Dermis lymphatic vessel endothelial cell (primary cell): Measurements from ENCODE around the gene ZNF598. TPM values are rescaled to one million over a fixed set of nuclear protein-coding genes. Genes with fewer than 3 reads are reported as not detected.

Experiments
- total RNA-seq: library from RNA; depleted of rRNA; stranded (reverse); fragments of >200 nt; gene quantifications from 2 replicates; pipeline ENCODE4 v1.2.1, GENCODE V29; 2014

Gene ZNF598
- total RNA-seq = 8.1 and 8.8 TPM in 2 replicates

GRCh38 chr16:2009791-2010510, at the start of gene ZNF598:
Gene ZNF598, minus strand, starts transcription at chr16:2009821.

GRCh38 chr16:2047330-2048115, 37.9 kb upstream of the ZNF598 start, which contains the start of the genes NTHL1 and TSC2:
Gene NTHL1, minus strand, starts transcription at chr16:2047834. Its CDS starts 11 bp downstream, at chr16:2047823.
Gene TSC2, plus strand, starts transcription at chr16:2047985. Its CDS starts 631 bp downstream, at chr16:2048616.

GRCh38 chr16:2026461-2027023, 16.9 kb upstream of the ZNF598 start, which contains the start of gene NHERF2:
Gene NHERF2, plus strand, starts transcription at chr16:2026902. Its CDS starts 104 bp downstream, at chr16:2027006.

GRCh38 chr16:2019518-2019920, 9.9 kb upstream of the ZNF598 start, which contains the start of gene NPW:
Gene NPW, plus strand, starts transcription at chr16:2019785.

GRCh38 chr16:1989209-1990100, 20.2 kb downstream of the ZNF598 start, which contains the start of gene SYNGR3:
Gene SYNGR3, plus strand, starts transcription at chr16:1989970. Its CDS starts 133 bp downstream, at chr16:1990103.

GRCh38 chr16:1983544-1984346, 25.9 kb downstream of the ZNF598 start, which contains the start of gene GFER:
Gene GFER, plus strand, starts transcription at chr16:1984193. Its CDS starts 26 bp downstream, at chr16:1984219.

GRCh38 chr16:1981398-1981836, 28.2 kb downstream of the ZNF598 start, which contains the start of gene NOXO1:
Gene NOXO1, minus strand, starts transcription at chr16:1981469. Its CDS starts 290 bp downstream, at chr16:1981179.

GRCh38 chr16:1971796-1972489, 37.7 kb downstream of the ZNF598 start, which contains the start of gene TBL3:
Gene TBL3, plus strand, starts transcription at chr16:1972053. Its CDS starts 112 bp downstream, at chr16:1972165.

GRCh38 chr16:1966460-1966859, 43.2 kb downstream of the ZNF598 start, which contains the start of gene RNF151:
Gene RNF151, plus strand, starts transcription at chr16:1966856. Its CDS starts 26 bp downstream, at chr16:1966882.

GRCh38 chr16:1964506-1965395, 44.9 kb downstream of the ZNF598 start, which contains the start of gene RPS2:
Gene RPS2, minus strand, starts transcription at chr16:1964826. Its CDS starts 201 bp downstream, at chr16:1964625.

GRCh38 chr16:1959269-1960039, 50.2 kb downstream of the ZNF598 start, which contains the start of gene NDUFB10:
Gene NDUFB10, plus strand, starts transcription at chr16:1959538. Its CDS starts 87 bp downstream, at chr16:1959625.

Other genes starting within 250 kb of the ZNF598 start
- gene NME3, start 238.3 kb downstream of the ZNF598 start, total RNA-seq = 33.0 and 44.9 TPM in 2 replicates
- 3.8 and 4.0 TPM in 2 replicates for gene EME2, start 237.0 kb downstream of the ZNF598 start, total RNA-seq
- 51.1 and 58.0 TPM in 2 replicates for gene MRPS34, start 236.7 kb downstream of the ZNF598 start, total RNA-seq
- 41.3 and 47.0 TPM in 2 replicates for gene SPSB3, start 227.2 kb downstream of the ZNF598 start, total RNA-seq
- 54.0 and 59.8 TPM in 2 replicates for gene NUBP2, start 226.9 kb downstream of the ZNF598 start, total RNA-seq
- 0.09 and 0.11 TPM in 2 replicates for gene IGFALS, start 216.1 kb downstream of the ZNF598 start, total RNA-seq
- 41.3 and 78.7 TPM in 2 replicates for gene HAGH, start 183.0 kb downstream of the ZNF598 start, total RNA-seq
- 54.5 and 67.1 TPM in 2 replicates for gene FAHD1, start 182.6 kb downstream of the ZNF598 start, total RNA-seq
- gene MEIOB, start 137.7 kb downstream of the ZNF598 start, total RNA-seq = not detected in 2 replicates
- not detected in 2 replicates for gene HS3ST6, start 91.4 kb downstream of the ZNF598 start, total RNA-seq
- 8.4 and 11.8 TPM in 2 replicates for gene MSRB1, start 66.6 kb downstream of the ZNF598 start, total RNA-seq
- not detected in 2 replicates for gene RPL3L, start 55.1 kb downstream of the ZNF598 start, total RNA-seq
- 122 and 128 TPM in 2 replicates for gene NDUFB10, start 50.3 kb downstream of the ZNF598 start, total RNA-seq
- gene RPS2, start 45.0 kb downstream of the ZNF598 start, total RNA-seq = 3,346 and 3,366 TPM in 2 replicates
- not detected in 2 replicates for gene RNF151, start 43.0 kb downstream of the ZNF598 start, total RNA-seq
- gene TBL3, start 37.8 kb downstream of the ZNF598 start, total RNA-seq = 21.0 and 27.2 TPM in 2 replicates
- gene NOXO1, start 28.4 kb downstream of the ZNF598 start, total RNA-seq = 0.09 and 0.11 TPM in 2 replicates
- gene GFER, start 25.6 kb downstream of the ZNF598 start, total RNA-seq = 8.9 and 9.1 TPM in 2 replicates
- 1.2 and 2.2 TPM in 2 replicates for gene SYNGR3, start 19.9 kb downstream of the ZNF598 start, total RNA-seq
- 0.43 and 0.52 TPM in 2 replicates for gene NPW, start 10.0 kb upstream of the ZNF598 start, total RNA-seq
- gene NHERF2, start 17.1 kb upstream of the ZNF598 start, total RNA-seq = 40.3 and 40.6 TPM in 2 replicates
- 25.9 and 29.7 TPM in 2 replicates for gene NTHL1, start 38.0 kb upstream of the ZNF598 start, total RNA-seq
- gene TSC2, start 38.2 kb upstream of the ZNF598 start, total RNA-seq = 27.5 and 28.2 TPM in 2 replicates
- 18.9 and 20.3 TPM in 2 replicates for gene PKD1, start 126.1 kb upstream of the ZNF598 start, total RNA-seq
- gene RAB26, start 138.8 kb upstream of the ZNF598 start, total RNA-seq = 0.26 and 0.65 TPM in 2 replicates
- gene TRAF7, start 146.0 kb upstream of the ZNF598 start, total RNA-seq = 54.2 and 60.4 TPM in 2 replicates
- 0.17 and 0.43 TPM in 2 replicates for gene CASKIN1, start 186.8 kb upstream of the ZNF598 start, total RNA-seq
- gene MLST8, start 195.6 kb upstream of the ZNF598 start, total RNA-seq = 10.6 and 10.7 TPM in 2 replicates
- gene BRICD5, start 201.0 kb upstream of the ZNF598 start, total RNA-seq = 1.1 and 1.7 TPM in 2 replicates
- 5.9 and 9.1 TPM in 2 replicates for gene PGP, start 205.0 kb upstream of the ZNF598 start, total RNA-seq
- 20.9 and 22.1 TPM in 2 replicates for gene E4F1, start 213.8 kb upstream of the ZNF598 start, total RNA-seq
- 0.22 and 0.26 TPM in 2 replicates for gene DNASE1L2, start 226.6 kb upstream of the ZNF598 start, total RNA-seq
- gene ECI1, start 241.8 kb upstream of the ZNF598 start, total RNA-seq = 27.7 and 31.9 TPM in 2 replicates